ENCODE data around the gene BLNK.
"Not testable (repeated sequence)": the region's sequence is repeated elsewhere in the genome, so short reads cannot be mapped to it uniquely, and the experiment has no call there.

BLNK gene

GRCh38 chr10:96212911-96213310 is 58.5 kb downstream of the BLNK start:
- CTCF ChIA-PET, result no interaction called here
- POLR2A ChIA-PET, result no interaction called here
- no peak for DNase-seq (ENCODE audit: extremely low spot score)
- TF ChIP-seq ELF4 (IDR thresholded peaks at IDR 0.05) (no peak), HDGF (IDR thresholded peaks at IDR 0.05; ENCODE audit: borderline replicate concordance) (no peak), BHLHE40 (IDR thresholded peaks at IDR 0.05; ENCODE audit: borderline replicate concordance) (no peak), ARNT (IDR thresholded peaks at IDR 0.05) (no peak), ZNF384 (IDR thresholded peaks at IDR 0.05) (no peak), TARDBP (IDR thresholded peaks at IDR 0.05) (no peak), FOXM1 (IDR thresholded peaks at IDR 0.05; ENCODE audit: borderline replicate concordance) (no peak), SUZ12 (IDR thresholded peaks at IDR 0.05) (no peak), FOXA1 (IDR thresholded peaks at IDR 0.05) (no peak), SP1 (IDR thresholded peaks at IDR 0.05) (no peak), L3MBTL2 (conservative IDR thresholded peaks at IDR 0.05) (no peak)

- CTCF ChIA-PET, result no interaction called here
- TF ChIP-seq ELF4 (IDR thresholded peaks at IDR 0.05) (no peak), L3MBTL2 (conservative IDR thresholded peaks at IDR 0.05) (no peak), CTBP1 (IDR thresholded peaks at IDR 0.05; ENCODE audit: borderline replicate concordance) (no peak), BHLHE40 (IDR thresholded peaks at IDR 0.05; ENCODE audit: borderline replicate concordance) (no peak), HDGF (IDR thresholded peaks at IDR 0.05; ENCODE audit: borderline replicate concordance) (no peak), SP1 (IDR thresholded peaks at IDR 0.05) (no peak), SUZ12 (IDR thresholded peaks at IDR 0.05) (no peak), FOXK2 (IDR thresholded peaks at IDR 0.05) (no peak), LEF1 (IDR thresholded peaks at IDR 0.05; ENCODE audit: borderline replicate concordance) (no peak)
- POLR2A ChIA-PET, result no interaction called here
- DNase-seq (ENCODE audit: extremely low spot score), result no peak
Observed at GRCh38 chr10:96211764-96212163, 59.6 kb downstream of the BLNK start.

- DNase-seq (ENCODE audit: extremely low spot score), result no peak
- ChIA-PET CTCF (interaction anchor here (1.6 kb wide), 1 partner anchor 21 kb away, joined by 8 read pairs; no protein-coding TSS in a partner anchor), POLR2A (no interaction called here)
- no peak for TF ChIP-seq HDGF (IDR thresholded peaks at IDR 0.05; ENCODE audit: borderline replicate concordance)
- no peak for TF ChIP-seq BHLHE40 (IDR thresholded peaks at IDR 0.05; ENCODE audit: borderline replicate concordance)
- no peak for TF ChIP-seq ZNF384 (IDR thresholded peaks at IDR 0.05)
- TF ChIP-seq PKNOX1 (IDR thresholded peaks at IDR 0.05), result no peak
- no peak for TF ChIP-seq ARNT (IDR thresholded peaks at IDR 0.05)
Observed at GRCh38 chr10:96208946-96209345, 62.4 kb downstream of the BLNK start.

GRCh38 chr10:96208271-96208670 is 63.1 kb downstream of the BLNK start:
- DNase-seq (ENCODE audit: extremely low spot score), result no peak
- ChIA-PET POLR2A (no interaction called here), CTCF (interaction anchor here (1.6 kb wide), 1 partner anchor 21 kb away, joined by 8 read pairs; no protein-coding TSS in a partner anchor)
- TF ChIP-seq HDGF (IDR thresholded peaks at IDR 0.05; ENCODE audit: borderline replicate concordance), result no peak
- TF ChIP-seq NFRKB (IDR thresholded peaks at IDR 0.05), result no peak
- no peak for TF ChIP-seq PKNOX1 (IDR thresholded peaks at IDR 0.05)
- no peak for TF ChIP-seq FOXA1 (IDR thresholded peaks at IDR 0.05)
- TF ChIP-seq ZNF384 (IDR thresholded peaks at IDR 0.05), result no peak
- TF ChIP-seq BHLHE40 (IDR thresholded peaks at IDR 0.05; ENCODE audit: borderline replicate concordance), result no peak
- TF ChIP-seq LEF1 (IDR thresholded peaks at IDR 0.05; ENCODE audit: borderline replicate concordance), result no peak
- no peak for TF ChIP-seq FOXM1 (IDR thresholded peaks at IDR 0.05; ENCODE audit: borderline replicate concordance)
- TF ChIP-seq SP1 (IDR thresholded peaks at IDR 0.05), result no peak
- TF ChIP-seq ARNT (IDR thresholded peaks at IDR 0.05), result no peak
- TF ChIP-seq ELF4 (IDR thresholded peaks at IDR 0.05), result no peak

GRCh38 chr10:96205580-96205979 is 65.8 kb downstream of the BLNK start:
- TF ChIP-seq LEF1 (IDR thresholded peaks at IDR 0.05; ENCODE audit: borderline replicate concordance), result no peak
- no peak for TF ChIP-seq FOXK2 (IDR thresholded peaks at IDR 0.05)
- no peak for TF ChIP-seq L3MBTL2 (conservative IDR thresholded peaks at IDR 0.05)
- TF ChIP-seq FOXM1 (IDR thresholded peaks at IDR 0.05; ENCODE audit: borderline replicate concordance), result no peak
- no peak for TF ChIP-seq NFRKB (IDR thresholded peaks at IDR 0.05)
- no peak for TF ChIP-seq TARDBP (IDR thresholded peaks at IDR 0.05)
- TF ChIP-seq SUZ12 (IDR thresholded peaks at IDR 0.05), result no peak
- no peak for TF ChIP-seq HDGF (IDR thresholded peaks at IDR 0.05; ENCODE audit: borderline replicate concordance)
- no peak for TF ChIP-seq ELF4 (IDR thresholded peaks at IDR 0.05)
- TF ChIP-seq SP1 (IDR thresholded peaks at IDR 0.05), result no peak
- TF ChIP-seq ARNT (IDR thresholded peaks at IDR 0.05), result no peak
- no peak for TF ChIP-seq ZNF384 (IDR thresholded peaks at IDR 0.05)
- DNase-seq (ENCODE audit: extremely low spot score), result no peak
- ChIA-PET POLR2A (no interaction called here), CTCF (interaction anchor here (1.3 kb wide), 1 partner anchor 24 kb away, joined by 3 read pairs; no protein-coding TSS in a partner anchor)

GRCh38 chr10:96201525-96201924 is 69.8 kb downstream of the BLNK start:
- no peak for DNase-seq (ENCODE audit: extremely low spot score)
- CTCF ChIA-PET, result no interaction called here
- TF ChIP-seq LEF1 (IDR thresholded peaks at IDR 0.05; ENCODE audit: borderline replicate concordance) (no peak), CTBP1 (IDR thresholded peaks at IDR 0.05; ENCODE audit: borderline replicate concordance) (no peak), ZNF384 (IDR thresholded peaks at IDR 0.05) (no peak), FOXA1 (IDR thresholded peaks at IDR 0.05) (no peak), ARNT (IDR thresholded peaks at IDR 0.05) (no peak), FOXK2 (IDR thresholded peaks at IDR 0.05) (no peak), SUZ12 (IDR thresholded peaks at IDR 0.05) (no peak), NFRKB (IDR thresholded peaks at IDR 0.05) (no peak), TARDBP (IDR thresholded peaks at IDR 0.05) (no peak), FOXM1 (IDR thresholded peaks at IDR 0.05; ENCODE audit: borderline replicate concordance) (no peak), L3MBTL2 (conservative IDR thresholded peaks at IDR 0.05) (no peak)
- POLR2A ChIA-PET, result no interaction called here

GRCh38 chr10:96189505-96189904 is 81.9 kb downstream of the BLNK start:
- POLR2A ChIA-PET; CTCF ChIA-PET; DNase-seq (ENCODE audit: extremely low spot score): not testable (repeated sequence)
